ENCODE measurements around the gene SLC2A9.

DNA sequence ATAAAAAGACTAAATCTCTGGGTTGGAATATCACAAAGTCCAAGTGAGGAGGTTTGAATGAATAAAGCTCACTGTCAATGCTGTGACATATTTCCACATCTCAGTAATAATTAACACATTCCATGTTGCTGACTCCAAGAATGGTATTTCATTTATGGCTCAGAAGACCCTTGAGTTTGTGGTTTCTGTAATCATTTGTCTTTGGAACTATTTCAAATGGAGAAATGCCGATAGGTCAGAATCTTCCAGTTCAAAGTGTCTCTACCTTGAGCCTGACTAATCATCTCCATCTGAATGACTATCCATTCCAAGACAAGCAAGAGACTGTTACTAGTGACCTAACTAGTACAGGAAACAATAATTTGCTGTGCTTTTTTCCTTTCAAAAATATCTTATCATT, 24.2 kb upstream of the SLC2A9 start:
- TF ChIP-seq CTCF (conservative IDR thresholded peaks at IDR 0.05; ENCODE audit: low read depth, low read length) (no peak), POLR2A (IDR thresholded peaks at IDR 0.05; ENCODE audit: low read depth, low read length) (no peak), BHLHE40 (IDR thresholded peaks at IDR 0.05; ENCODE audit: low read depth, low read length) (no peak), SMC3 (IDR thresholded peaks at IDR 0.05; ENCODE audit: low read depth, low read length) (no peak), RFX5 (IDR thresholded peaks at IDR 0.05; ENCODE audit: low read depth, low read length) (no peak), MAFK (IDR thresholded peaks at IDR 0.05; ENCODE audit: low read depth, low read length) (no peak), RAD21 (IDR thresholded peaks at IDR 0.05; ENCODE audit: low read length) (no peak), CEBPB (IDR thresholded peaks at IDR 0.05; ENCODE audit: low read depth, low read length) (no peak), MXI1 (IDR thresholded peaks at IDR 0.05; ENCODE audit: borderline replicate concordance, low read depth, low read length) (no peak), RCOR1 (IDR thresholded peaks at IDR 0.05; ENCODE audit: insufficient replicate concordance, low read length) (no peak), CHD1 (IDR thresholded peaks at IDR 0.05; ENCODE audit: low read depth, low read length) (no peak), FOS (IDR thresholded peaks at IDR 0.05; ENCODE audit: low read depth, low read length) (no peak)
- TF ChIP-seq, protein P1, sequence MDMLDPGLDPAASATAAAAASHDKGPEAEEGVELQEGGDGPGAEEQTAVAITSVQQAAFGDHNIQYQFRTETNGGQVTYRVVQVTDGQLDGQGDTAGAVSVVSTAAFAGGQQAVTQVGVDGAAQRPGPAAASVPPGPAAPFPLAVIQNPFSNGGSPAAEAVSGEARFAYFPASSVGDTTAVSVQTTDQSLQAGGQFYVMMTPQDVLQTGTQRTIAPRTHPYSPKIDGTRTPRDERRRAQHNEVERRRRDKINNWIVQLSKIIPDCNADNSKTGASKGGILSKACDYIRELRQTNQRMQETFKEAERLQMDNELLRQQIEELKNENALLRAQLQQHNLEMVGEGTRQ (IDR thresholded peaks at IDR 0.05; ENCODE audit: low read depth, low read length): no peak
